PC-3 (cell line): ENCODE data around the gene SOX30.

Source experiments
- EZH2 ChIP-seq: fragments of 300-600 bp; sonication (generic); IDR thresholded peaks from one replicate; pipeline ENCODE4 v1.6.1; 2017; ENCODE audit warnings: antibody characterized with exemption, mild to moderate bottlenecking, low read length; ENCODE audit not compliant: unreplicated experiment
- EZH2phosphoT487 ChIP-seq: fragments of 300-600 bp; sonication (generic); IDR thresholded peaks from 2 replicates; pipeline ENCODE4 v1.6.1; 2018; ENCODE audit warnings: mild to moderate bottlenecking, antibody characterized with exemption, low read length, borderline replicate concordance
- TF ChIP-seq, protein P1 (sequence below): fragments of 300-600 bp; sonication (generic); conservative IDR thresholded peaks from 2 replicates; pipeline ENCODE4 v1.5.1; 2017; ENCODE audit warnings: antibody characterized with exemption, low read depth, mild to moderate bottlenecking, low read length

DNA sequence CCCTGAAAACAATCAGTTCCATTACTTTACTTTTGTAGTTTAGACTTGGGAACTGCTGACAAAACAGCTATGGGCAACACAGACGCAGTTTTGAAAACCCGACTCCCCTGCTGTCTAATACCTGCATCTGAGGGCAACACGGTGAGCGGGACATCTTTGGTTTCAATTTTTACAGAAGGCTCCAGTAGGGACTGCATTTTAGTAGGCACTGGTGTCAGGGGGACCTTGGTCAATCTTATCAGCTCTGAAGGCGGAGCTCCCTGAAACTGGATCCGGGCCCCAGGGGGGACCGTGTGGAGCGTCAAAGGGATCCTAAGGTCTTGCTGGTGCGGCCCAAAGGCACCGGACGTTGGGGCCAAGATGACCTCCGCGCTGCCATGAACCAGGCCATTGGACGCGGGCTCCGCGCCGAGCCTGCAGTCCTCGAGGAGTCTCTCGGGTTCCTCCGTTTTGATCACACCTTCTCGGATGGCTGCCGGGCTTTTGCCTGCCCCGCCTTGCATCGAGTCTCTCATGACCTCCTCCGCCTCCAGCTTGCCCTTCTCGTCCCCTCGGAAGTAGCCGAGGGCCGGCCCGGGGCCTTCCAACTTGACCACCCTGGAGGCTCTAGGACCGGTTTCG, 1.1 kb downstream of the SOX30 start:
- TF ChIP-seq, protein P1, sequence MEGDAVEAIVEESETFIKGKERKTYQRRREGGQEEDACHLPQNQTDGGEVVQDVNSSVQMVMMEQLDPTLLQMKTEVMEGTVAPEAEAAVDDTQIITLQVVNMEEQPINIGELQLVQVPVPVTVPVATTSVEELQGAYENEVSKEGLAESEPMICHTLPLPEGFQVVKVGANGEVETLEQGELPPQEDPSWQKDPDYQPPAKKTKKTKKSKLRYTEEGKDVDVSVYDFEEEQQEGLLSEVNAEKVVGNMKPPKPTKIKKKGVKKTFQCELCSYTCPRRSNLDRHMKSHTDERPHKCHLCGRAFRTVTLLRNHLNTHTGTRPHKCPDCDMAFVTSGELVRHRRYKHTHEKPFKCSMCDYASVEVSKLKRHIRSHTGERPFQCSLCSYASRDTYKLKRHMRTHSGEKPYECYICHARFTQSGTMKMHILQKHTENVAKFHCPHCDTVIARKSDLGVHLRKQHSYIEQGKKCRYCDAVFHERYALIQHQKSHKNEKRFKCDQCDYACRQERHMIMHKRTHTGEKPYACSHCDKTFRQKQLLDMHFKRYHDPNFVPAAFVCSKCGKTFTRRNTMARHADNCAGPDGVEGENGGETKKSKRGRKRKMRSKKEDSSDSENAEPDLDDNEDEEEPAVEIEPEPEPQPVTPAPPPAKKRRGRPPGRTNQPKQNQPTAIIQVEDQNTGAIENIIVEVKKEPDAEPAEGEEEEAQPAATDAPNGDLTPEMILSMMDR: no peak
- TF ChIP-seq EZH2 (no peak), EZH2phosphoT487 (no peak)
